WERI-Rb-1 (cell line): ENCODE data around the gene JAG1.
"Not testable (repeated sequence)": the region's sequence is repeated elsewhere in the genome, so short reads cannot be mapped to it uniquely, and the experiment has no call there.

ENCODE experiments used
- DNase-seq: peaks from one replicate; pipeline ENCODE4 v3.0.0-alpha.2; 2020
- H3K27ac ChIP-seq: fragments of 250-450 bp; sonication (Bioruptor Pico); 2 replicates; pipeline ENCODE4 v1.5.1; 2020; ENCODE audit warnings: mild to moderate bottlenecking, moderate library complexity
- H3K27me3 ChIP-seq: fragments of 250-450 bp; sonication (Bioruptor Pico); 2 replicates; pipeline ENCODE4 v1.5.1; 2021; ENCODE audit warnings: mild to moderate bottlenecking, low read depth, moderate library complexity; ENCODE audit not compliant: insufficient read depth, severe bottlenecking
- H3K36me3 ChIP-seq: fragments of 250-450 bp; sonication (Bioruptor Pico); 2 replicates; pipeline ENCODE4 v1.5.1; 2020; ENCODE audit warnings: mild to moderate bottlenecking, moderate library complexity
- H3K4me3 ChIP-seq: 2 replicates; pipeline ENCODE4 v1.5.1; 2011; ENCODE audit warnings: low read depth, mild to moderate bottlenecking, control low read depth, low read length
- H3K9me3 ChIP-seq: fragments of 250-450 bp; sonication (Bioruptor Pico); 2 replicates; pipeline ENCODE4 v1.5.1; 2021; ENCODE audit warnings: mild to moderate bottlenecking, moderate library complexity; ENCODE audit not compliant: severe bottlenecking
- TF ChIP-seq, protein P1 (sequence below): IDR thresholded peaks from 2 replicates; pipeline ENCODE4 v1.5.1; 2011; ENCODE audit warnings: low read depth, mild to moderate bottlenecking, control low read depth, inconsistent platforms, low read length

The JAG1 gene

DNA sequence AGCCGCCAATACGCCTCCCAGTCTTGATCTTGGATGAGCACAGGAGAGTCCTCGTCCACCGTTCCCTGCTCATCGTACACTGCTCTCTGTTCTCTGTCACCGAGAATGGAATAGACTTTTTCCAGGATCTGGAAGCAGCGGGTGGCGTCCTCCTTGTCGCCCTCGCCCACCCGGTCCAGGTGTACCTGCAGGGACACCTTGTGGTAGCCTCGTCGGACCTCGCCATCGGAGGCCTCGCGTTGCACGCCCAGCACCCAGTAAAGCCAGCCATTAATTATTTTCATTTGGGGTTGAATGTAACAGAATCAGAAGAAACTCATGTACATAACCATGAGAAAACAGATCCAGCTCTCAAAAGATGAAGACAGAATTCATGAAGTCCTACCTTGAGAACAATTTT is 59.9 kb downstream of the JAG1 start:
- DNase-seq, result no peak
- Histone ChIP-seq H3K4me3 (no peak overlapping the region), H3K27me3 (no peaks in the 10 kb centered on the region), H3K36me3 (no peaks in the 10 kb centered on the region), H3K27ac (no peak overlapping the region), H3K9me3 (no peaks in the 10 kb centered on the region)
- TF ChIP-seq, protein P1, sequence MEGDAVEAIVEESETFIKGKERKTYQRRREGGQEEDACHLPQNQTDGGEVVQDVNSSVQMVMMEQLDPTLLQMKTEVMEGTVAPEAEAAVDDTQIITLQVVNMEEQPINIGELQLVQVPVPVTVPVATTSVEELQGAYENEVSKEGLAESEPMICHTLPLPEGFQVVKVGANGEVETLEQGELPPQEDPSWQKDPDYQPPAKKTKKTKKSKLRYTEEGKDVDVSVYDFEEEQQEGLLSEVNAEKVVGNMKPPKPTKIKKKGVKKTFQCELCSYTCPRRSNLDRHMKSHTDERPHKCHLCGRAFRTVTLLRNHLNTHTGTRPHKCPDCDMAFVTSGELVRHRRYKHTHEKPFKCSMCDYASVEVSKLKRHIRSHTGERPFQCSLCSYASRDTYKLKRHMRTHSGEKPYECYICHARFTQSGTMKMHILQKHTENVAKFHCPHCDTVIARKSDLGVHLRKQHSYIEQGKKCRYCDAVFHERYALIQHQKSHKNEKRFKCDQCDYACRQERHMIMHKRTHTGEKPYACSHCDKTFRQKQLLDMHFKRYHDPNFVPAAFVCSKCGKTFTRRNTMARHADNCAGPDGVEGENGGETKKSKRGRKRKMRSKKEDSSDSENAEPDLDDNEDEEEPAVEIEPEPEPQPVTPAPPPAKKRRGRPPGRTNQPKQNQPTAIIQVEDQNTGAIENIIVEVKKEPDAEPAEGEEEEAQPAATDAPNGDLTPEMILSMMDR, result no peak

DNA sequence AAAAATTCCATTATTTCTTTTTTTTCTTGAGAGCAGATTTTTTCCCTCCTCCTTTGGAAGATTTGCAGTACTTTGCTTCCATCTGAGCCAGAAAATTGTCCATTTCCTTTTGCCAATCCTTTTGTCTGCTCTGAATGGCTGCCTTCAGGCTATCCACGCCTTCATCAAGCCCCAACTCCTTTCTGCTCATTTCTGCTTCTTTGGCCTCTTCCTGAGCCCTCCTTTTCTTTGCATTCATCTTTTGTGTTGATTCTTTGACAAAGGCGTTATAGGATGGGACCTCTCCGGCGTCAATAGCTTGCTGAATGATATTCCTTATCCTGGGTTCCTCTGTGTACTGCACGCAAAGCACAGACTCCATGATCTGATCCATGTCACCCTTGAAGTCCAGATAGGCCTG is 60.4 kb downstream of the JAG1 start:
- H3K36me3 ChIP-seq, H3K9me3 ChIP-seq, DNase-seq, H3K27ac ChIP-seq, H3K4me3 ChIP-seq, H3K27me3 ChIP-seq: not testable (repeated sequence)

DNA sequence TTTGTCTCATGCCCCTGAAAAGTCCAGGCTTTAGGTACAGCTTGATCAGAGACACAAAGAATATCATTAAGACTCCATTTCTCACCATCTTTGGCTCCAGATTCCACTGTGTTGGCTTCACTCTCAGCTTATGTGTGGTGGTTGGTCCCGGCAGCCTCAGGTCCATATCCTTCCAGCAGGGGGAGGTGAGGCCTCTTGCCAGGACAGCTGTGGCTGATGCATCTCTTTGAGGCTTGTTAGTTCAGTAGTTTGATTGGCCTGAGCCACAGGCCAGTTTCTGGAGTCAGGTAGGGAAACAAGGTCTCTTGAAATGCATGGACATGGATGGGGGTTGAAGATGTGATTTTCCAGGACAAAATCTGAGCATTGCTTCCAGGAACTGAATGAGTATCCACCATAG is 62.4 kb downstream of the JAG1 start:
- Histone ChIP-seq H3K27ac (no peak overlapping the region), H3K9me3 (no peaks in the 10 kb centered on the region), H3K36me3 (no peaks in the 10 kb centered on the region), H3K4me3 (no peak overlapping the region), H3K27me3 (no peaks in the 10 kb centered on the region)
- DNase-seq, result peak; percentile 63
- TF ChIP-seq, protein P1, result peak; percentile 75

DNA sequence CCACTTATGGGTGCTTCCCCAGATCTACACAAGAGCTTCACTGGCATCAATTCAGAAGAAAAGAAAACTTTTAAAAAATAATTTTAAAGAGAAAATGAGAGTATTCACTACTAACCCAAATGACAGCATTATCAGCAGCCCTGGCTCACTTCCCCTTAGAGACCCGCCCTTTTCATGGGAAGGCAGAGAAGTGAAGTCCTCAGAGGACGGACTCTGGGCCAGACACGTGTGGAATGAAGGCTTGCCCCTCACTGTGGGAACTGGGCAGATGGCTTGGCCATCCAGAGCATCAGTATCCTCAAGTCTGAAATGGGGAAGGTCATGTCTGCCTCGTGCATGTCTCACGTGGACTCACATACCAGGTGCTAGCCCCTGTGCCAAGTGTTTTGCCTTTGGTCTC is 63.5 kb downstream of the JAG1 start:
- no peak for DNase-seq
- TF ChIP-seq, protein P1, result no peak
- H3K27ac ChIP-seq, result no peak overlapping the region
- no peaks in the 10 kb centered on the region for H3K36me3 ChIP-seq
- no peak overlapping the region for H3K4me3 ChIP-seq
- H3K9me3 ChIP-seq, result no peaks in the 10 kb centered on the region
- no peaks in the 10 kb centered on the region for H3K27me3 ChIP-seq

DNA sequence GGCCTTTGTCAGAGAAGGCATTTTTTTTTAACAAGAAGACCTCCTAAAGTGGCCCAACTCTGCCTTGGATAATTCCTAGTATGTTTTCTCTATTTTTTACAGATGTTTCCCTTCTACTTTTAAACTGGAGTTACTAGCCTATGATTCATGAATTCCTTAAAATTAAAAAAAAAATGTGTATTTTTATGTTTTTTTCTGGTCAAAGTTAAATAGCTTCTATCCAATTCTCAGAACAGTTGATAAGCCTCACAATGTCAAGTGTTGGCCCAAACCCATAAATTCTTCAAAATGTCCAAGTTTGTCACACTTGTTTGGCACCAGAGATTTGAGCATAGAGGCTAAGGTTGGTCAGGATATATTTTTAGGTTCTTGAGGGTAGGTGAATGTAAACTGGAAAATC is 64.0 kb downstream of the JAG1 start:
- no peak overlapping the region for H3K27ac ChIP-seq
- TF ChIP-seq, protein P1, result no peak
- DNase-seq, result no peak
- H3K27me3 ChIP-seq, result no peaks in the 10 kb centered on the region
- H3K4me3 ChIP-seq, result no peak overlapping the region
- no peaks in the 10 kb centered on the region for H3K9me3 ChIP-seq
- no peaks in the 10 kb centered on the region for H3K36me3 ChIP-seq

DNA sequence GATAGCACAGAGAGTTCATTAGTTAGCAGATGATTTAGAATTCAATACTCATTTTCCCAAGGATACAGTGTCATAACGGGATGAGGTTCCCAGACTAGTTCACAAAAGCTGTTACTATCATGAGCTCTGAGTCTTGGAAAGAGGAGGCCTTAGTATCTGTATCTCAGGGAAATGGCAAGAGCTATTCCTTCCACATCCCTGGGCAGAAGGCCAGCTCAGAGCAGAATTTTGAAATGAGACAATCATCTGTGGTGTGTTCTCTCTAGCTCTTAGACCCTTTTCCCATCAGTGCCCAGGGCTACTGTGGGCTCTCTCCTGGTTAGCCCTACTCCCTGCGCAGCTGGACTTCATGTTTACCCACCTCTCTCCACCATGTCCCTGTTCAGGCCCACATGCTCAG is 64.5 kb downstream of the JAG1 start:
- Histone ChIP-seq H3K27me3 (no peaks in the 10 kb centered on the region), H3K36me3 (no peaks in the 10 kb centered on the region), H3K9me3 (no peaks in the 10 kb centered on the region), H3K4me3 (no peak overlapping the region), H3K27ac (no peak overlapping the region)
- DNase-seq, result no peak
- TF ChIP-seq, protein P1, result no peak
